GM21390 (cell line): ENCODE data around the gene PDP2.

ENCODE experiments used
- ATAC-seq: cut with Tn5 transposase; IDR thresholded peaks from one replicate; pipeline ENCODE4 v1.9.1; 2021; ENCODE audit not compliant: unreplicated experiment

The PDP2 gene

GRCh38 chr16:66919569-66920298 is 39.4 kb downstream of the PDP2 start:
- ATAC-seq: no peak

- no peak for ATAC-seq
Observed at GRCh38 chr16:66920299-66920590, 39.9 kb downstream of the PDP2 start.

GRCh38 chr16:66920924-66921680 is 40.8 kb downstream of the PDP2 start:
- no peak for ATAC-seq

- ATAC-seq: no peak
Observed at GRCh38 chr16:66921729-66922450, 41.6 kb downstream of the PDP2 start.

GRCh38 chr16:66923247-66923731 is 43.0 kb downstream of the PDP2 start:
- no peak for ATAC-seq

- no peak for ATAC-seq
Observed at GRCh38 chr16:66923866-66924265, 43.6 kb downstream of the PDP2 start.

- ATAC-seq: no peak
Observed at GRCh38 chr16:66924527-66925321, 44.4 kb downstream of the PDP2 start.

- no peak for ATAC-seq
Observed at GRCh38 chr16:66925322-66925840, 45.1 kb downstream of the PDP2 start, which contains the start of gene RRAD. Gene RRAD, minus strand, starts transcription at chr16:66925535. Its CDS starts 356 bp downstream, at chr16:66925179.

- no peak for ATAC-seq
Observed at GRCh38 chr16:66926171-66926947, 46.0 kb downstream of the PDP2 start.

GRCh38 chr16:66926961-66927436 is 46.7 kb downstream of the PDP2 start:
- no peak for ATAC-seq

- ATAC-seq: no peak
Observed at GRCh38 chr16:66927918-66928649, 47.8 kb downstream of the PDP2 start.

- ATAC-seq: no peak
Observed at GRCh38 chr16:66928702-66929388, 48.5 kb downstream of the PDP2 start.

GRCh38 chr16:66930189-66930588 is 49.9 kb downstream of the PDP2 start:
- ATAC-seq: no peak

- ATAC-seq: no peak
Observed at GRCh38 chr16:66931665-66932064, 51.4 kb downstream of the PDP2 start.

GRCh38 chr16:66932076-66932475 is 51.8 kb downstream of the PDP2 start:
- no peak for ATAC-seq

GRCh38 chr16:66933776-66934137 is 53.4 kb downstream of the PDP2 start:
- peak; percentile 14 for ATAC-seq

GRCh38 chr16:66934138-66934838 is 54.0 kb downstream of the PDP2 start, which contains the start of gene CIAO2B:
Gene CIAO2B, minus strand, starts transcription at chr16:66934402. Its CDS starts 38 bp downstream, at chr16:66934364.
- peak; percentile 73 for ATAC-seq

GRCh38 chr16:66934839-66935313 is 54.6 kb downstream of the PDP2 start:
- ATAC-seq: peak; percentile 18
